SK-N-SH treated with all-trans-retinoic acid at 6 μM for 48 hours (cell line): ENCODE measurements around the gene SLC39A1.

Experiments used
- ATAC-seq: fragments of 200-7000 bp; cut with Tn5 transposase; 3 replicates; pipeline ENCODE4 v1.9.1; 2020; ENCODE audit warnings: mild to moderate bottlenecking, moderate library complexity
- ARNTL ChIP-seq: fragments of 450-650 bp; formaldehyde crosslinking; IDR thresholded peaks from 2 replicates; pipeline ENCODE4 v1.5.0; 2020; ENCODE audit warnings: low read depth, mild to moderate bottlenecking, moderate library complexity, borderline replicate concordance
- BACH2 ChIP-seq: fragments of 250-450 bp; sonication (Bioruptor Pico); IDR thresholded peaks from 2 replicates; pipeline ENCODE4 v1.9.0; 2021; ENCODE audit warnings: mild to moderate bottlenecking, borderline replicate concordance
- CREB5 ChIP-seq: fragments of 250-450 bp; sonication (Bioruptor Pico); IDR thresholded peaks from 2 replicates; pipeline ENCODE4 v1.5.1; 2020; ENCODE audit warnings: low read depth, mild to moderate bottlenecking, moderate library complexity
- CSRNP3 ChIP-seq: fragments of 250-450 bp; sonication (Bioruptor Pico); IDR thresholded peaks from 2 replicates; pipeline ENCODE4 v1.5.1; 2021; ENCODE audit warnings: mild to moderate bottlenecking, moderate library complexity
- ESRRG ChIP-seq: fragments of 250-450 bp; sonication (Bioruptor Pico); IDR thresholded peaks from 2 replicates; pipeline ENCODE4 v1.6.1; 2021; ENCODE audit warnings: mild to moderate bottlenecking
- ISL1 ChIP-seq: fragments of 250-450 bp; sonication (Bioruptor Pico); IDR thresholded peaks from 2 replicates; pipeline ENCODE4 v2.1.2; 2022; ENCODE audit warnings: mild to moderate bottlenecking, moderate library complexity
- PATZ1 ChIP-seq: fragments of 250-450 bp; sonication (Bioruptor Pico); IDR thresholded peaks from 2 replicates; pipeline ENCODE4 v1.8.0; 2020; ENCODE audit warnings: mild to moderate bottlenecking, moderate library complexity, borderline replicate concordance
- POU6F1 ChIP-seq: fragments of 250-450 bp; sonication (Bioruptor Pico); IDR thresholded peaks from 2 replicates; pipeline ENCODE4 v1.8.0; 2021; ENCODE audit warnings: low read depth, mild to moderate bottlenecking, moderate library complexity, borderline replicate concordance
- RARB ChIP-seq: fragments of 250-450 bp; sonication (Bioruptor Pico); IDR thresholded peaks from 2 replicates; pipeline ENCODE4 v1.8.0; 2021; ENCODE audit warnings: mild to moderate bottlenecking, moderate library complexity
- SNAI2 ChIP-seq: fragments of 250-450 bp; sonication (Bioruptor Pico); IDR thresholded peaks from 2 replicates; pipeline ENCODE4 v1.5.0; 2020; ENCODE audit warnings: mild to moderate bottlenecking, moderate library complexity
- TCF4 ChIP-seq: fragments of 250-450 bp; sonication (Bioruptor Pico); IDR thresholded peaks from 2 replicates; pipeline ENCODE4 v1.8.0; 2021; ENCODE audit warnings: mild to moderate bottlenecking, moderate library complexity, borderline replicate concordance
- TSHZ2 ChIP-seq: fragments of 250-450 bp; sonication (Bioruptor Pico); IDR thresholded peaks from 2 replicates; pipeline ENCODE4 v1.5.0; 2020; ENCODE audit warnings: mild to moderate bottlenecking, moderate library complexity
- ZFP30 ChIP-seq: fragments of 450-650 bp; formaldehyde crosslinking; IDR thresholded peaks from 2 replicates; pipeline ENCODE4 v1.5.0; 2022; ENCODE audit warnings: mild to moderate bottlenecking, moderate library complexity
- ZNF565 ChIP-seq: fragments of 450-650 bp; formaldehyde crosslinking; conservative IDR thresholded peaks from 2 replicates; pipeline ENCODE4 v1.5.0; 2020; ENCODE audit warnings: low read depth, mild to moderate bottlenecking, moderate library complexity
- ZNF70 ChIP-seq: fragments of 450-650 bp; formaldehyde crosslinking; IDR thresholded peaks from 2 replicates; pipeline ENCODE4 v1.5.0; 2020; ENCODE audit warnings: mild to moderate bottlenecking, moderate library complexity
- ZNF8 ChIP-seq: fragments of 450-650 bp; formaldehyde crosslinking; IDR thresholded peaks from 2 replicates; pipeline ENCODE4 v1.5.0; 2020; ENCODE audit warnings: mild to moderate bottlenecking, moderate library complexity

Gene SLC39A1

GRCh38 chr1:153962088-153963029 lies 978 bp downstream of the SLC39A1 start (continued):
- TF ChIP-seq CSRNP3 (CRISPR knock-in tag), result no peak

- no peak for TF ChIP-seq ARNTL (CRISPR knock-in tag)
- TF ChIP-seq ESRRG (CRISPR knock-in tag), result no peak
- no peak for TF ChIP-seq CSRNP3 (CRISPR knock-in tag)
- TF ChIP-seq RARB, result no peak
- TF ChIP-seq TSHZ2 (CRISPR knock-in tag), result no peak
- TF ChIP-seq ZNF8 (CRISPR knock-in tag), result no peak
- no peak for TF ChIP-seq SNAI2 (CRISPR knock-in tag)
- no peak for TF ChIP-seq CREB5 (CRISPR knock-in tag)
- no peak for TF ChIP-seq TCF4 (CRISPR knock-in tag)
- TF ChIP-seq ISL1 (CRISPR knock-in tag), result no peak
- TF ChIP-seq ZNF565 (CRISPR knock-in tag), result no peak
- TF ChIP-seq, all 23 proteins: peak for 0
- no peak for ATAC-seq
These were observed 1.9 kb downstream of the SLC39A1 start for GRCh38 chr1:153961421-153961820.

- ATAC-seq, result no peak
- TF ChIP-seq ISL1 (CRISPR knock-in tag) (no peak), CSRNP3 (CRISPR knock-in tag) (no peak), ARNTL (CRISPR knock-in tag) (no peak), ZFP30 (CRISPR knock-in tag) (no peak), PATZ1 (CRISPR knock-in tag) (no peak), SNAI2 (CRISPR knock-in tag) (no peak)
These were observed 3.1 kb downstream of the SLC39A1 start for GRCh38 chr1:153960206-153960605.

- no peak for TF ChIP-seq ZNF70 (CRISPR knock-in tag)
- TF ChIP-seq ZFP30 (CRISPR knock-in tag), result no peak
- no peak for TF ChIP-seq ESRRG (CRISPR knock-in tag)
- no peak for TF ChIP-seq ARNTL (CRISPR knock-in tag)
- TF ChIP-seq ZNF8 (CRISPR knock-in tag), result no peak
- no peak for TF ChIP-seq SNAI2 (CRISPR knock-in tag)
- no peak for TF ChIP-seq POU6F1 (CRISPR knock-in tag)
- no peak for TF ChIP-seq ZNF565 (CRISPR knock-in tag)
- no peak for TF ChIP-seq BACH2 (CRISPR knock-in tag)
- TF ChIP-seq RARB, result no peak
- ATAC-seq, result no peak
These were observed 3.9 kb downstream of the SLC39A1 start for GRCh38 chr1:153959454-153959853.
